ENCODE results near the gene SH3PXD2A.

Gene SH3PXD2A

DNA sequence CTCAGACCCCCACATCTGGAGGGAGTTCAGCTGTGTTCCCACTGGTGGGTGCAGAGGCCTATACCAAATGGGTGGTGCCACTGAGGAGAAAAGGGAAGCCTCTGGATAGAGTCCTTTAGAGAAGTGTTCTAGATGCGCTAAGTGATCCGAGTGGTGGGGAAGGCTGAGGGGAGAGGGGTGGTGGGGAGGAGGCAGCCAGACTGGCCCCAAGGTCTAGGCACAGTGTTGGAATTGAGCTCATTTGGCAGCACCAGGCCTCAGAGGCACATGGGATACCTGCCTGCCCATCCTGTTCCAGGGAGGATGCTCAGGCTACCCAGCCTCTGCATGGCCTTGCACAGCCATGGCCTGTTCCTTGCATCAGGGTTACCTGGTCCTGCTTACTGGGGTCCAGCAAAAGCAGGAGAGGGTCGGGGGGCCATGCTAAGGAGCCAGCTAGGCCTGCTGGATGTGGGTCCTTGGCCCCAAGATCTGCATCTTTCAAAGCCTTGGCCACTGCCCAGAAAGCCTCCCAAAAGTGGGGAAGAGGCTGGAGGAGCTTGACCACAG lies 262.3 kb downstream of the SH3PXD2A start:
- no peak for DNase-seq

DNA sequence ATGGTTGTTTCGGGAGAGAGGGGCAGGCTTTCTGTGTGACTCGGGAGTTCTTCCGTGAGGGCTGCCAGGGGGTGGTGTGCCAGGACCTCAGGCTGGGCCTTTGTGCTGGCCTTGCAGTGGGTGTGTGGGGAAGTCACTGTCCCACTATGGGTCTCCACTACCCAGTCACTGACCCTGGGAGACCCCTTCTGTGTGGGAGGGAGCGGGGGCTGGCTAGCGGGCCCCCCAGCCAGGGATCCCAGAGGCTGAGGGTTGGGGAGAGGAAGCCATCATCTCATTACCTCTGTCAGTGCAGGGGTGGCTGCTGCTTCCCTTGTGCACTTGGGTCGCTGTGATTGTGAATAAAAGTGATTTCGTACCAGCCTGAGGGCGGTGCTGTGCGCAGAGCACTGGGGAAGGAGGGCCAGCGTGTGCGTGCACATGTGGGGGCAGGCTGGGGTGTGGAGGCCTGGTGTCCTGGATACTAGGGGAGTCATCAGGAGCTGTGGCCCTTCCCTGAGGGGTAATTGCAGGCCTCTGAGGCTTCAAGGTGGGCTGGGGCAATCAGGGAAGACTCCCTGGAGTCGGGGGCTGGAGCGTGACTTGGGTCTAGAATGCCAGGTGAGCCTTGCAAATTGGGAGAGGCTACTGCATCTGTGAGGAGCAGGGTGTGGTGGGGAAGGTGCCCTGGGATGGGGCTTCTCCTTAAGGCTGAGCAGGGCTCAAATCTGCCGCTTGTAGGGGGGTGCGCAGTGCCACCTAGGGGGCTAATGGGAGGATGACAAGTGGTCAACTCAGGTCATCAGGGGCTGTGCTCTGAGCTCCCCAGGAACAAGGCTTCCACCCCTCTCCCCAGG lies 263.0 kb downstream of the SH3PXD2A start:
- no peak for DNase-seq

DNA sequence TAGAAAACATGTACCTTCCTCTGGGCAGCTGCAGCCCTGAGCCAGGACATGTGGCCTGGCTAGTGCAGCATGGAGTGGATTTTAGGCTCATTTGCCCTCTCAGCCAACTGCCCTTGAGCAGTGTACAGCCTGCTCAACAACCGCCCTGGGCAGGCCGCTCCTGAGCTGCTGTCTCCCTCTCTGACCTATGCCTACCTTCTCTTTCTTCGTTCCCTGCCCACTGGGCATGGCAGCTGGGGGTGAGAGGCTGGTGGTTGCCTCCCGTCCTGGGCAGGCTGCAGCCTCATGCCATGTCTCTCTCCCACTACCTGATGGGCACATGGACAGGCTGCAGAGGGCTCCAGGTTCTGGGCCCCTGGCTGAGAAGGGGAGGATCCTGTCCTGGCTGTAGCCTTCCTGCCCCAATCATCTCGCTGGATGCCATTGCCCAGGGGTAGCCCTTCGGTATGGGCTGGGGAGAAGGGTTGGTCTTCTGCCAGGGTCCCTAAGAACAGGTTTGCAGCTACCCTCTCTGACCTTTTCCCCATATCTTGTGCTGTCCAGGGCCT lies 264.6 kb downstream of the SH3PXD2A start:
- DNase-seq, result no peak

GRCh38 chr10:103590060-103590459 lies 265.3 kb downstream of the SH3PXD2A start:
- DNase-seq, result no peak

- no peak for DNase-seq
Measured at GRCh38 chr10:103589074-103589630, 266.2 kb downstream of the SH3PXD2A start.

GRCh38 chr10:103587073-103587472 lies 268.3 kb downstream of the SH3PXD2A start:
- no peak for DNase-seq

- no peak for DNase-seq
Measured at GRCh38 chr10:103585011-103585405, 270.4 kb downstream of the SH3PXD2A start.

DNA sequence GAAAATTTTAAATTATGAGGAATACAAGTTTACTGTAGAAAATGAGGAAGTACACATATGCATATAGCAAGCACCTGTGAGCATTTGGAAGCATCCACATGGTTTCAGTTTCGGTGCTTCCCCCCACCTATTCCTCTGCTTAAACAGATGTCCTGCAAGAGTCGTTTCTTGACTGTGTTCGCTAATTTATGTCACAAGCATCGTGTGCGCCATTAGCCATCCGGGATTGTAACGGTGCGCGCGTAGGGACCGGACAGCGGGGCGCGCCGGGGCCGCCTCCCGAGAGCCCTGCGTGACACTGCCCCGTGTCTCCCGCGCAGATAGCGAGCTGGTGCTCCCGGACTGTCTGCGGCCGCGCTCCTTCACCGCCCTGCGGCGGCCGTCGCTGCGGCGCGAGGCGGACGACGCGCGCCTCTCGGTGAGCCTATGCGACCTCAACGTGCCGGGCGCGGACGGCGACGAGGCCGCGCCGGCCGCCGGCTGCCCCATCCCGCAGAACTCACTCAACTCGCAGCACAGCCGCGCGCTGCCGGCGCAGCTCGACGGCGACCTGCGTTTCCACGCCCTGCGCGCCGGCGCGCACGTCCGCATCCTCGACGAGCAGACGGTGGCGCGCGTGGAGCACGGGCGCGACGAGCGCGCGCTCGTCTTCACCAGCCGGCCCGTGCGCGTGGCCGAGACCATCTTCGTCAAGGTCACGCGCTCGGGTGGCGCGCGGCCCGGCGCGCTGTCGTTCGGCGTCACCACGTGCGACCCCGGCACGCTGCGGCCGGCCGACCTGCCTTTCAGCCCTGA lies 271.0 kb downstream of the SH3PXD2A start:
- no peak for DNase-seq

DNA sequence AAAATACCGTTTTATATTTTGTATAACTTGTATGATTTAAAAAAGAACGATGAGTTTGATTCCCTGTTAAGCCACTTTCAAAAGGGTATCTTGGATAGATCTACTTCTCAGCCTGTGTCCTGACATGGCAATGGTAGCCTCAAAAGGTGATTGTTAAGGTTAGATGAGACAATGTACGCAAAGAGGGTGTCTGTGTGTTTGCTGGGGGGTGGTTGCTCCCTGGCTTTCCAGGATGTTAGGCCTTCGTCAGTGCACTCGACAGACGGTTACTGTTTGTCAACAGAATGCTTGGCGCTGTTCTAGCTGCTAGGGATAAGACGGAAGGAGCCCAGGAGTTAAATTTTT lies 271.5 kb downstream of the SH3PXD2A start:
- no peak for DNase-seq

GRCh38 chr10:103582331-103583123 lies 272.8 kb downstream of the SH3PXD2A start:
- DNase-seq, result no peak

DNA sequence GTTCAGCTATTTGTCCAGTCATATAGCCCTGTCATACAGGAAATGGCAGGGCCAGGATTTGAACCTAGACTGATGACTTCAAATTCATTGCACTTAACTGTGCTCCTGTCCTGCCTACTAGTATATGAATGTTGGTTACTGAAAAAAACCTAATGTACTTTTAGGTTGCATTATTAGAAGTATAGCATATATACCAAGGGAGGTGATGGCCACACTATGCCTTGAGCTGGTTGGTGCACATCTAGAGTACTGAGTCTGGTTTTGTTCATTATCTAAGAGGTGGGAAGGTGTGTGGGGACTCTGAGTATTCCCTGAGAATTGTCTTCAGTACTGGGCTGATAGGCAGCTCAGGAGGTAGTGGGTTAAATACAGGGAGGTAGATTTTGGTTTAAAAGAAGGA lies 273.9 kb downstream of the SH3PXD2A start:
- DNase-seq, result no peak

DNA sequence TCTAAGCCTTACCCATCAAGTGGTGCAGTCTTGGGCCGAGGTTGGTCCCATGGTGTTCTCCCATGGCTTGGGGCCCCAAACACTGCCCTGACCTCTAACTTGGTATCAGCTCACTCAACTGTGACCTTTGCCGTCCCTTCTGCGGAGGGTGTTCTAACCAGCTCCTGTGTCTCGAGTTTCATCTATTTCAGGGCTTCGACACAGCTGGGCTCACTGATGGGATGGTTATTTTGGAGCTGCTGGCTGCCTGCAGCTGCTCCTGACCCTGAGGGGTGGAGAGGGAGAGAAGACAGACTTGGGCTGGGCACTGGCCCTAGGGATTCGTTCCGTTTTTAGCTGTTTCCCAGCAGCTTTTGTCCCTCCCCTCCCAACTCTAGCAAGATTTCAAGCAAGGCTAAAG lies 274.9 kb downstream of the SH3PXD2A start:
- DNase-seq, result no peak

- DNase-seq, result no peak
Measured at GRCh38 chr10:103580011-103580410, 275.4 kb downstream of the SH3PXD2A start.

DNA sequence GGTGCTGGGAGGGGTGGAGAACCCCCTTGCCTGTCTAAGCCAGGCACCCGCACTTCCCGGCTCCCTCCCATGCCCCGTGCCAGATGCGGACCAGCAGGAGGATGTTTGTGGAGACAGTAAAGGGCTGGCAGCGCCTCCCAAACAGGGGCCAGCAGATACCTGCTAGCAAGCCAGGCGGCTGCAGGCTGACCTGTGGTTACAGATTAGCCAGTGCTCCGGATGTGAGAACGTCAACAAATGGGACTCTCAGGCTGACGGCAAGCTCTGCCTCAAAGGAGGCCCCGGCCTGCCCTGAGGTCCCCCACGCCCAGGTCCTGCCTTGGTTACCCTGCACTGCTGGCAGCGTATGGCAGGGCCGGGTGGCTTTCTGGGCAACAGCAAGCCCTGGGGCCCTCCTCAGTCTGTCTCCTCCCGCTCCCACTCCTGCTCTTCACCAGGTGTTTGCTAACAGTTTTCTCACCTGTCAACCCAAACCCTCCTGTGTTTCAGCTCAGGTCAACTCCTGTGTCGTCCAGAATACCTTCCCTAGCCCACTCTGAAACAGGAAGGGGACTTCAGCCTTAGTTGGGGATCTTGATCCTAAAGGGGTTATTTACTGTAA lies 276.5 kb downstream of the SH3PXD2A start:
- DNase-seq, result no peak

- DNase-seq, result no peak
Measured at GRCh38 chr10:103576862-103577261, 278.5 kb downstream of the SH3PXD2A start.

DNA sequence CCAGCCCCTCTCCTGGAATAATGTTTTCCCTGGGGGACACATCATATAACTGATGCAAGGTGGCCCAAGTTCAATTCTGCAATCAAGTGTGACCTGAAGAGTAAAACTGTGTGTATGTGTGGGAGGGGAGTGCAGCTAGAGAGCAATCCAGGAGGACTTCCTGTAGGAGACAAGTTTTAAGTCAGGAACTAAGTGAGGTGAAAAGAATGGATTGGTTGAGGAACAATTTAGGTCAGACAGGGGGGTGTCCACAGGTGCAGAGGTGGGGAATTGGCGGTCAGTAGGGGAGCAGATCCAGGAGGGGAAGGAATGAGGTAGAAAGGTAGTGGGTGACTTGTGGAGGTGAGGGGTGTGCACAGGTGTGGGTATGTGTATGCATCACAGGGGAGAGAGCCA lies 279.3 kb downstream of the SH3PXD2A start:
- DNase-seq, result no peak

- no peak for DNase-seq
Measured at GRCh38 chr10:103575416-103576075, 279.8 kb downstream of the SH3PXD2A start.

- no peak for DNase-seq
Measured at GRCh38 chr10:103574097-103575061, 281.0 kb downstream of the SH3PXD2A start.

DNA sequence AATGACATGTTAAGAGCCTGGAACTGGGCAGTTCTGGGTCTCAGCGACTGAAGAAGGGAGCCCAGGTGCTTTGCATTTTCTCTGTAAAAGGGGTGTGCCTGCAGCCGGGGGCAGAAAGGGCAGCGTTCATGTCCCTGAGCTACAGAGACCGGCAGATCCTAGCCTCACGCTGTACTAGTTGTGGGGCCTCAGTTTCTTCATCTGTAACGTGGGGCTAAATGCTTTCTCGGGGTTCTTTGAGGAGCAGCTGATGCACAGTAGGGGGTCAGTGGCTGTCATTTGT lies 282.2 kb downstream of the SH3PXD2A start:
- DNase-seq, result no peak
